Stimulated activated naive CD8-positive, alpha-beta T cell treated with anti-CD3 and anti-CD28 coated beads, Interleukin-15, Interleukin-2, amounts not matched to agents 100 ng/mL and 50 ng/mL, for 24 hours (primary cell): ENCODE data around the gene STX18.

Source experiments
- H3K27ac Mint-ChIP-seq: one replicate; pipeline ENCODE4 v1.8.0; 2021; ENCODE audit warnings: mild to moderate bottlenecking, mixed read lengths
- H3K27me3 Mint-ChIP-seq: one replicate; pipeline ENCODE4 v1.8.0; 2021; ENCODE audit warnings: mixed read lengths
- H3K36me3 Mint-ChIP-seq: one replicate; pipeline ENCODE4 v1.8.0; 2021; ENCODE audit warnings: low read depth, mixed read lengths
- H3K4me1 Mint-ChIP-seq: one replicate; pipeline ENCODE4 v1.8.0; 2021; ENCODE audit warnings: low read depth, mixed read lengths
- H3K4me3 Mint-ChIP-seq: one replicate; pipeline ENCODE4 v1.8.0; 2021; ENCODE audit warnings: mild to moderate bottlenecking, mixed read lengths
- H3K9me3 Mint-ChIP-seq: one replicate; pipeline ENCODE4 v1.8.0; 2021; ENCODE audit warnings: mixed read lengths

STX18 gene

DNA sequence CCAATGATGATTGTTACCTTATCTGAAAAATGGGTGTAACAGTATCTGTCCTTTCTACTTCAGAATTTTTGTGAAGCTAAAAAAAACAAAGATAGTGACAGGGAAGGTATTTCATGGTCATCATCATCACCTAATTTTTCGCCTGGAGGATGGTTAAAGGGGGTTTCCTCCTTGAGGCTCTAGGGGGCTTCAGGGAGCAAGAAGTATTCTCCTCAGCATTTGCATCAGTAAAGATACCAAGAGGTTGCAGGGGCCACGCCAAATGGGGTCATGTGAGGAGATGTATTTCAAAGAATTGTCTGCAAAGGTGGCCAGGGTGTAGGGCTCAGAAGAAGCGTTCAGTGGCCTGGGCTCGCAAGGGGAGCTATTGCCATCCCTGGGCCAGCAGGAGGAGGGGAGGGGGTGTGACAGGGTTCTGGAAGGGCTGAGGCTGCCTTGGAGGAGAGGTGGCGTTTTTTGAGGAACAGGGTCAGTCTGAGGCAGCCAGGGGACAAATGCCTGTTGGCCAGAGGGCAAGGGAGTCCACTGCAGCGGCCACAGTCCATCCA, 162.2 kb downstream of the STX18 start:
- Mint-ChIP-seq H3K4me1 (peaks cover 3% of the 10 kb centered on the region), H3K27ac (no peak overlapping the region), H3K4me3 (no peak overlapping the region), H3K27me3 (peaks cover 13% of the 10 kb centered on the region), H3K36me3 (no peaks in the 10 kb centered on the region), H3K9me3 (peaks cover 4% of the 10 kb centered on the region)

DNA sequence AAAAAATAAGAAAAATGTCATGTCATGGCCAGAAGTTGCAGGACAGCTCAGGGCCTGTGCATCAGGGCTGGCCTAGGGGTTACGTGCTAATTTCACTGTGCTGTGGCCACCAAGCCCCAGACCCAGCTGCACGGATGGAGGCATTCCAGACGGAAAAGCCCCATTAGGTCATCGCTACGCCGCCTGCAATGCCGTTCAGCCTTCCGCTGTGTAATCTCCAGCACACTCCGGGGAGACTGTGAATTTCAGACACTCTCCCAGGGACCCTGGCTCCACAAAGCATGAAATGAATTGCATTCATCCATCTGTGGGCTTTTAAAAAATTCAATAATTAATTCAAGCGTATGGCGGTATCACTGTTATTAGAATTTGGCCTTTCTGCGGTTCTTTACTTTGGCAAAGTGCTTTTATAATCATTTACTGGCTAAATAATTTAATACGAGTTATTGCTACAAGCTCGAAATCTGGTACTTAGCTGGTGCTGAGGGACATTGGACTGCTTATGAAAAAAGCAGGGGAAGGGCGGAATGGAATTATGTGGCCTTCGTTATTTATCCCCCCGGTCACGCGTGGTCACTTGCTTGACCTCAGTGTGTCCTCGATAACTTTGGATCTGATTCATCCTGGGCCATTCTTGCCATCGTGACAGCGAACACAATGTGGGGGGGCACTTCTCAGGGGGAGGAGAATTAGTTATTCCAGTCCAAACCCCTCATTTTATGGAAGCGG, 164.0 kb downstream of the STX18 start:
- H3K27ac Mint-ChIP-seq = no peak overlapping the region
- no peak overlapping the region for H3K4me3 Mint-ChIP-seq
- H3K36me3 Mint-ChIP-seq = no peaks in the 10 kb centered on the region
- H3K9me3 Mint-ChIP-seq = peaks cover 7% of the 10 kb centered on the region
- peaks cover 3% of the 10 kb centered on the region for H3K27me3 Mint-ChIP-seq
- H3K4me1 Mint-ChIP-seq = no peaks in the 10 kb centered on the region

DNA sequence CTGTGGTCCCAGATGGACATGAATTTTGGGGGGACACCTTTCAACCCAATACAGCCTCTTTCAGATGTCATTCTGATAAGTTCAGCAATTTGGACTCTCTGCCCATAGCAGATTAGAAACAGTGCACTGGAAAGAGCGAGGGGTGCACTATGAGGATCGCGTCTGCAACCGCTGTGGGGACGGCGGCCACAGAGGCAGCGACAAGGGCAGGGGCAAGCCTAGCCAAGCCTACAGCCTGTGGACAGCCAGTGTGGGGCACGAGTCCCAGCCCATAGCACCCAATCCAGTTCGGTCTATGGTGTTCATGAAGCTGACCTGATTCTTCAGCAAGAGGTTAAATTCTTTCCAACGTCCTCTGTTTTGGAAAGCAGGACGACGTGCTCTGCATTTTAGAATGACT, 164.7 kb downstream of the STX18 start:
- H3K9me3 Mint-ChIP-seq = peaks cover 7% of the 10 kb centered on the region
- H3K27ac Mint-ChIP-seq = no peak overlapping the region
- no peak overlapping the region for H3K4me3 Mint-ChIP-seq
- no peaks in the 10 kb centered on the region for H3K36me3 Mint-ChIP-seq
- no peaks in the 10 kb centered on the region for H3K4me1 Mint-ChIP-seq
- H3K27me3 Mint-ChIP-seq = peaks cover 3% of the 10 kb centered on the region

DNA sequence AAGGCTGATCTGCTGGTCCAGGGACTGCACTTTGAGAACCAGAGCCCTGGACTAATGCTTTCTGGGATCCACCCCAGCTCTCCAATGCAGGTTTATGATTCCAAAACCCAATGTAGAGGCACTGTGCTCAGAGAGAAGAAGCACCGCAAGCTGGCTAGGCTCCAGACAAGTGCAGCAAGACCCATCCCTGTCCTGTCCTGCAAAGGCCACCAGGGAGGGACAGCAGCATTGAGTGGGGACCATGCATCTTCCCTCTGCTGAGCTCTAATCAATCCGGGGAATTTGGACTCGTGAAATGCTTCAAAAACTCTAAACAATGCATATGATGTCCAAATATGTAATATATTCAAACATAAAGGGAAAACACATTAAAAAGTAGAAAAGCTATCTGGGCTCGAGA, 165.8 kb downstream of the STX18 start:
- H3K27ac Mint-ChIP-seq = no peak overlapping the region
- no peak overlapping the region for H3K4me3 Mint-ChIP-seq
- H3K4me1 Mint-ChIP-seq = no peaks in the 10 kb centered on the region
- no peaks in the 10 kb centered on the region for H3K36me3 Mint-ChIP-seq
- H3K9me3 Mint-ChIP-seq = peaks cover 7% of the 10 kb centered on the region
- peaks cover 3% of the 10 kb centered on the region for H3K27me3 Mint-ChIP-seq

DNA sequence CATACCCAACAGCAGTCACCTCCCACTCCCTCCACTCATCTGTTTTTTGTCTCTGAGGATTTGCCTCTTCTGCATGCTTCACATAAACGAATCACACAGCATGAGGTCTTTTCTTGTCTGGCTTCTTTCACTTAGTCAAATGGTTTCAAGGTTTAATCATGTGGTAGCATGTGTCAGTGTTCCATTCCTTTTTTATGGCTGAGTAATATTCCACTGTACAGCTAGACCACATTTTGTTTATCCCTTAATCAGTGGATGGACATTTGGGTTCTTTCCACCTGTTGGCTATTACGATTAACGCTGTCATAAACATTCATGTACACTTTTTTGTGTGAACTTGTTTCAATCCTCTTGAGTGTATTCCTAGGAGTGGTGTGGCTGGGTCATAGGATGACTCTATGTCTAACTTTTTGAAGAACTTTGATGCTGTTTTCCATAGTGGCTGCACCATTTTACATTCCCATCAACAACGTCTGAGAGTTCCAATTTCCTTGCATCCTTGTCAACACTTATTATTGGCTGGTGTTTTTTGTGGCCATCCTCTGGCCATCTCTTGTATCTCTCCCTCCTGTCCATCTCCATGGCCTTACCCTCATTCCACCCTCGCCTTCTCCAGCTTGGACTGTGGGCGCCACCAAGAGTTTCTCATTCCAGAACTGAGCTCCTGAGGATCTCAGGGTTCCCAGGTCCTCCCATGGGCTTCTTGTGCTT, 167.3 kb downstream of the STX18 start:
- Mint-ChIP-seq H3K27me3 (peaks cover 1% of the 10 kb centered on the region), H3K9me3 (peaks cover 7% of the 10 kb centered on the region), H3K4me3 (no peak overlapping the region), H3K4me1 (no peaks in the 10 kb centered on the region), H3K27ac (no peak overlapping the region), H3K36me3 (no peaks in the 10 kb centered on the region)
